PC-9 (cell line): ENCODE measurements around the gene GUK1. TPM values are rescaled to one million over a fixed set of nuclear protein-coding genes. Genes with fewer than 3 reads are reported as not detected.

Source experiments
- BruUV-seq: library from RNA; stranded (reverse); fragments of 400-500 nt; replicated peaks from 2 replicates; lab custom pipeline; 2021; lab: Mats Ljungman, UMichigan
- CTCF ChIA-PET: fragments of 300-600 bp; sonication (Branson Sonifier 250); formaldehyde crosslinking; loops from one replicate; lab custom pipeline; 2022; ENCODE audit warnings: antibody characterized with exemption; lab: Charles Lee
- POLR2A ChIA-PET: fragments of 300-600 bp; sonication (Branson Sonifier 250); formaldehyde crosslinking; loops from one replicate; lab custom pipeline; 2022; ENCODE audit warnings: antibody characterized with exemption; ENCODE audit not compliant: unreplicated experiment; lab: Charles Lee
- DNase-seq, 2 experiments: peaks; one replicate each; pipeline versions ENCODE4 v3.0.0 to v3.0.0-alpha.2; 2015 to 2022; ENCODE audit warnings: mixed read lengths in 1 of 2
- H2AFZ ChIP-seq: fragments of 200-600 bp; sonication (generic); 2 replicates; pipeline ENCODE4 v1.8.1; 2017; ENCODE audit warnings: antibody characterized with exemption
- H3F3A ChIP-seq: fragments of 200-600 bp; sonication (generic); 2 replicates; pipeline ENCODE4 v1.8.1; 2017; ENCODE audit warnings: antibody characterized with exemption, mild to moderate bottlenecking, low read depth; ENCODE audit not compliant: insufficient read depth
- H3K27ac ChIP-seq: fragments of 200-600 bp; sonication (generic); 2 replicates; pipeline ENCODE4 v1.6.1; 2016; ENCODE audit warnings: mixed run types
- H3K27me3 ChIP-seq: fragments of 200-600 bp; sonication (generic); 2 replicates; pipeline ENCODE4 v1.6.1; 2016; ENCODE audit warnings: low read depth, mixed run types; ENCODE audit not compliant: insufficient read depth
- H3K36me3 ChIP-seq: fragments of 200-600 bp; sonication (generic); 2 replicates; pipeline ENCODE4 v1.6.1; 2016; ENCODE audit warnings: low read depth, mixed run types
- H3K4me1 ChIP-seq: fragments of 200-600 bp; sonication (generic); replicated peaks from 2 replicates; pipeline ENCODE4 v1.6.1; 2016; ENCODE audit warnings: mixed run types; ENCODE audit not compliant: insufficient read depth
- H3K4me2 ChIP-seq: fragments of 200-600 bp; sonication (generic); 2 replicates; pipeline ENCODE4 v1.6.1; 2017; ENCODE audit warnings: mixed run types
- H3K4me3 ChIP-seq: fragments of 200-600 bp; sonication (generic); 2 replicates; pipeline ENCODE4 v1.6.1; 2016; ENCODE audit warnings: mixed run types
- H3K79me2 ChIP-seq: fragments of 200-600 bp; sonication (generic); 2 replicates; pipeline ENCODE4 v1.6.1; 2017; ENCODE audit warnings: low read depth, mixed run types
- H3K9me2 ChIP-seq: fragments of 200-600 bp; sonication (generic); 2 replicates; pipeline ENCODE4 v1.8.1; 2017; ENCODE audit warnings: mild to moderate bottlenecking; ENCODE audit not compliant: insufficient read depth
- H3K9me3 ChIP-seq: fragments of 200-600 bp; sonication (generic); 2 replicates; pipeline ENCODE4 v1.8.1; 2016; ENCODE audit warnings: low read depth; ENCODE audit not compliant: insufficient read depth
- H4K20me1 ChIP-seq: fragments of 200-600 bp; sonication (generic); 2 replicates; pipeline ENCODE4 v1.8.1; 2017; ENCODE audit not compliant: insufficient read depth
- EZH2 ChIP-seq: fragments of 200-600 bp; sonication (generic); IDR thresholded peaks from 2 replicates; pipeline ENCODE4 v1.8.0; 2017; ENCODE audit warnings: antibody characterized with exemption, low read depth
- intact Hi-C: fragments of 100-400 bp; cut with micrococcal nuclease; formaldehyde crosslinking; loops from one replicate; pipeline ENCODE4 v1.10.0; 2022; ENCODE audit not compliant: unreplicated experiment
- total RNA-seq: library from RNA; stranded (reverse); gene quantifications from 2 replicates; pipeline ENCODE4 v1.2.3, GENCODE V29; 2021
- TF ChIP-seq, protein P1 (sequence below): fragments of 200-600 bp; sonication (generic); conservative IDR thresholded peaks from 2 replicates; pipeline ENCODE4 v1.6.1; 2017; ENCODE audit warnings: mixed run types, antibody characterized with exemption, mild to moderate bottlenecking, moderate library complexity

Gene GUK1
- total RNA-seq, 1 experiment from 2014 or later, result 239 TPM

DNA sequence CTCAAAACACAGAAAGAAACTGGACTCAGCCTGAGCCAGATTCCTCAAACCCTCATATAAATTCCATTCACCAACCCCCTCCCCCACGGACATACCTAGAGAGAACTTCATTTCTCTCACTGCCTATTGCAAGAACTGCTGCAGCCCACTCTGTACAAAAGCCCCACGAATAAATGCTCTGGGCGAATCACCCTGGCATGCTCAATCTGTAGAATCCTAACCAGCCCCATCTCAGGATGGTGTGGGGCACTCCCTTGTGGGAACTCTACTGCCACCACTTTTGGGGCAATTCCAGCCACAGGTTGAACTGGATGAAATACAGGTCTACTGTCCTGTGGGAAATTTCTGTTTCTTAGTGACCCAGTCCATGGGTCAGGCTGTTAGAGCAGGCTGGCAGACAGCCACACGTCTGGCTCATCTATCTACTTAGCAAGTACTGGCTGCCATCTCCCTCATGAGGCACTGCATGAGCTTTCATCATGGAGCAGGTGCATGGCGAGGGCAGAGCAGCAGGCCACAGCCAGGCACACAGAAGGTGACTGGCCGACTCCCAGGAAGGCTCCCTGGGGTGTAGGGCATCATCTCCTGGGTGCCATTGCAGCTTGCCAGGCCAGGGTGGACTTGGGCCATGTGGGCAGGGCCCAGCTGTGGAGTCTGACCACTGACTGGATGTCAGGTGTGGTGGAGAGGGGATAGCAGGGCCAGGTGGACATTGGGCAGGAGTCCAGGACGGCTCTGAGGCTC is 35.4 kb upstream of the GUK1 start:
- Histone ChIP-seq H3K36me3 (0 out of 2 replicates have a peak, but pooled peaks cover 4% of the 10 kb centered on the region), H3K4me3 (no peak overlapping the region), H3K9me3 (no peaks in the 10 kb centered on the region), H3K27ac (no peak overlapping the region), H3F3A (peaks cover 31% of the 10 kb centered on the region), H3K27me3 (no peaks in the 10 kb centered on the region), H3K4me1 (peaks cover 14% of the 10 kb centered on the region), H3K79me2 (peaks cover 14% of the 10 kb centered on the region), H3K4me2 (no peak overlapping the region), H2AFZ (no peak overlapping the region), H3K9me2 (no peaks in the 10 kb centered on the region), H4K20me1 (peaks cover 8% of the 10 kb centered on the region)
- intact Hi-C loops, result no loop called here
- no TSS peak for BruUV-seq
- ChIA-PET CTCF (no interaction called here), POLR2A (interaction anchor here (0.6 kb wide), 1 partner anchor 387 kb away, joined by 3 read pairs; no protein-coding TSS in a partner anchor)
- DNase-seq, result no peak
- TF ChIP-seq, protein P1, sequence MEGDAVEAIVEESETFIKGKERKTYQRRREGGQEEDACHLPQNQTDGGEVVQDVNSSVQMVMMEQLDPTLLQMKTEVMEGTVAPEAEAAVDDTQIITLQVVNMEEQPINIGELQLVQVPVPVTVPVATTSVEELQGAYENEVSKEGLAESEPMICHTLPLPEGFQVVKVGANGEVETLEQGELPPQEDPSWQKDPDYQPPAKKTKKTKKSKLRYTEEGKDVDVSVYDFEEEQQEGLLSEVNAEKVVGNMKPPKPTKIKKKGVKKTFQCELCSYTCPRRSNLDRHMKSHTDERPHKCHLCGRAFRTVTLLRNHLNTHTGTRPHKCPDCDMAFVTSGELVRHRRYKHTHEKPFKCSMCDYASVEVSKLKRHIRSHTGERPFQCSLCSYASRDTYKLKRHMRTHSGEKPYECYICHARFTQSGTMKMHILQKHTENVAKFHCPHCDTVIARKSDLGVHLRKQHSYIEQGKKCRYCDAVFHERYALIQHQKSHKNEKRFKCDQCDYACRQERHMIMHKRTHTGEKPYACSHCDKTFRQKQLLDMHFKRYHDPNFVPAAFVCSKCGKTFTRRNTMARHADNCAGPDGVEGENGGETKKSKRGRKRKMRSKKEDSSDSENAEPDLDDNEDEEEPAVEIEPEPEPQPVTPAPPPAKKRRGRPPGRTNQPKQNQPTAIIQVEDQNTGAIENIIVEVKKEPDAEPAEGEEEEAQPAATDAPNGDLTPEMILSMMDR, result no peak
- no peak for TF ChIP-seq EZH2

DNA sequence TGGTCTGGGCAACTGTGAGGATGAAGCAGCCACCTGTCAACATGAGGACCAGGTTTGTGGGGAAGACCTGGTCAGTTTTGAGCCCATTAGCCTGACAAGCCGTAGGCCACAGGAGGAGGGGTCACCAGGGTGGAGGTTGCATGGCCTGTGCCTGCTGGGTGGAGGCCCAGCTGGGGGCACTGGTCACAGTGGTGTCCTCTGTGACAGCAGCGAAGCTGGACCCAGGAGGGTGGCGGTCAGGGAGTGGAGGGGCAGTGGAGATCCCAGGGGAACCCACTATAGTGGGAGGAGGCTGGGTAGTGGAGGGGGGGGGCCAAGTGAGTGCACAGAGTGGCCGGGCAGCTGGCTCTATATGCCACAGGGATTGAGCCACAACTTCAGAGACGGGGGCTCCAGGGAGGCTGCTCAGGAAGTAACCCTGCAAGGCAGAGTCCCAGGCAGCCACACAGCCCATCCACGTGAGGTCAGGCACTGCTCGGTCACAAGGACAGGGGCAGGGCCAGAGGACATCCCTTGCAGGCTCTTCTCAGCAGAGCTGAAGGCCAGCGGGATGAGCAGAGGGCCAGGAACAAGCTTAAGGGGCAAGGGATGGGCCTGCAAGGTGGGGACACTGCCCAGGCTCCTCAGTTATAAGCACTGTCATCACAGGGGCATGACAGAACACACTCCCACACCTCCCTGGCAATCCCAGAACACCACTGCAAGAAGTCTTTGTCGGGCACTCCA is 34.6 kb upstream of the GUK1 start:
- Histone ChIP-seq H3K4me1 (peaks cover 14% of the 10 kb centered on the region), H3K36me3 (0 out of 2 replicates have a peak, but pooled peaks cover 4% of the 10 kb centered on the region), H3K27ac (no peak overlapping the region), H3K4me2 (no peak overlapping the region), H2AFZ (no peak overlapping the region), H3K9me3 (no peaks in the 10 kb centered on the region), H3K4me3 (no peak overlapping the region), H3K27me3 (no peaks in the 10 kb centered on the region), H3F3A (peaks cover 24% of the 10 kb centered on the region), H4K20me1 (0 out of 2 replicates have a peak, but pooled peaks cover under 1% of the 10 kb centered on the region), H3K79me2 (peaks cover 14% of the 10 kb centered on the region), H3K9me2 (no peaks in the 10 kb centered on the region)
- ChIA-PET POLR2A (no interaction called here), CTCF (no interaction called here)
- TF ChIP-seq EZH2, result no peak
- TF ChIP-seq, protein P1, result no peak
- intact Hi-C loops, result no loop called here
- DNase-seq, result no peak
- BruUV-seq, result no TSS peak

DNA sequence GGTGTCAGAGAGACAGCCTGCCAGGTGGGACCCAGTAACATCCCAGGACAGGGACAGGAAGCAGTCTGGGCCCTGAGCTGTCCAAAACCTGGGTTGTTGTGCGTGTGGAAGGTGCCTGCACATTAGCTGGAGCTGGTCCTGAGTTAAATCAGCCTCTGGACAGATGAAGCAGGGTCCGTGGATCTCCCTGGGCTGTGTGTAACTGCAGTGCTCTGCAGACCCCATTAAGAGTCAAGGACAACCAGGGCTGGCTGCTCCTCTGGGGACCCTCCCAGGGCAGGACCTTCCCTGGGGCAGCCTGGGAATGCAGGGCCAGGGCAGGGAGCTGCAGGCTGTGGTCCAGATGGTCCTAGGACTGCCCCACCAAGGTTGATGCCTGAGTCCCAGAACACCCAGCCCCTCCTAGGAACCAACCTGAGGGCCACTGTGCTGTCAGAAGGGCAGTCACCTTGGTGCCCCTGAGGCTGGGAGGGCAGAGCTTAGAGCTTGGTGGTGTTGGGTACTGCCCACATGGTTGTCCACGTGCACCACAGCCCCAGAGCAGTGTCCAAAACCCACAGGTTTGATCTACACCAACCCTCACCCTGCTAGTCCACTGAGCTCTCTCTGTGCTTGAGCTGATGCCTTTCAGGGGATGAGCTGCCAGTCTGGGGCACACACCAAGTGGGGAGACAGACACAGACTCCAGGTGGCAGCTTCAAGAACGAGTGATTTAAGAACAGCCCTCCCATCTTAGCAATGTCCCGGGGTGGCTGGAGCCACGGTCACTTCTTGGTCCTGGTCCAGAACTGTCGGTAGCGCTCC is 33.9 kb upstream of the GUK1 start:
- Histone ChIP-seq H3F3A (peaks cover 16% of the 10 kb centered on the region; the same call in 1 of the 2 replicates), H3K27me3 (no peaks in the 10 kb centered on the region), H3K36me3 (0 out of 2 replicates have a peak, but pooled peaks cover 4% of the 10 kb centered on the region), H3K4me3 (no peak overlapping the region), H3K79me2 (peaks cover 14% of the 10 kb centered on the region), H3K9me2 (no peaks in the 10 kb centered on the region), H3K4me1 (peaks cover 14% of the 10 kb centered on the region), H2AFZ (no peak overlapping the region), H3K9me3 (no peaks in the 10 kb centered on the region), H3K27ac (no peak overlapping the region), H4K20me1 (no peaks in the 10 kb centered on the region), H3K4me2 (no peak overlapping the region)
- no TSS peak for BruUV-seq
- DNase-seq, result no peak
- ChIA-PET POLR2A (no interaction called here), CTCF (interaction anchor here (0.6 kb wide), 2 partner anchors 357 to 1149 kb away, joined by 3 to 4 read pairs; no protein-coding TSS in a partner anchor)
- intact Hi-C loops, result no loop called here
- TF ChIP-seq, protein P1, result no peak
- no peak for TF ChIP-seq EZH2
